Chondrocyte (in vitro differentiated cells): ENCODE measurements around the gene SIPA1L3. TPM values are rescaled to one million over a fixed set of nuclear protein-coding genes. Genes with fewer than 3 reads are reported as not detected.
A peak's percentile ranks its signal among the peaks of the same experiment; 100 is the strongest.

Experiments used
- DNase-seq: peaks from one replicate; pipeline ENCODE4 v3.0.0; 2021; ENCODE audit warnings: mixed read lengths, low spot score
- H3K27ac Mint-ChIP-seq: one replicate; pipeline ENCODE4 v1.8.0; 2021; ENCODE audit warnings: mild to moderate bottlenecking, moderate library complexity, mixed read lengths; ENCODE audit not compliant: unreplicated experiment
- H3K27me3 Mint-ChIP-seq: 2 replicates; pipeline ENCODE4 v1.8.0; 2021; ENCODE audit warnings: low read depth, mixed read lengths
- H3K36me3 Mint-ChIP-seq: 2 replicates; pipeline ENCODE4 v1.8.0; 2021; ENCODE audit warnings: low read depth, mixed read lengths
- H3K4me1 Mint-ChIP-seq: 2 replicates; pipeline ENCODE4 v1.8.0; 2021; ENCODE audit warnings: low read depth, mild to moderate bottlenecking, mixed read lengths
- H3K4me3 Mint-ChIP-seq: one replicate; pipeline ENCODE4 v1.8.0; 2021; ENCODE audit warnings: mild to moderate bottlenecking, moderate library complexity, mixed read lengths; ENCODE audit not compliant: unreplicated experiment
- H3K9me3 Mint-ChIP-seq: 2 replicates; pipeline ENCODE4 v1.8.0; 2021; ENCODE audit warnings: low read depth, mixed read lengths
- CTCF ChIP-seq: fragments of 200-600 bp; sonication (generic); IDR thresholded peaks from 2 replicates; pipeline ENCODE4 v1.5.0; 2021; ENCODE audit warnings: antibody characterized with exemption, mild to moderate bottlenecking, moderate library complexity
- total RNA-seq: library from RNA; stranded (reverse); gene quantifications from 3 replicates; pipeline ENCODE4 v1.2.1, GENCODE V29; 2021

The SIPA1L3 gene
- total RNA-seq, 1 donor from 2014 or later, result 17.5 TPM

DNA sequence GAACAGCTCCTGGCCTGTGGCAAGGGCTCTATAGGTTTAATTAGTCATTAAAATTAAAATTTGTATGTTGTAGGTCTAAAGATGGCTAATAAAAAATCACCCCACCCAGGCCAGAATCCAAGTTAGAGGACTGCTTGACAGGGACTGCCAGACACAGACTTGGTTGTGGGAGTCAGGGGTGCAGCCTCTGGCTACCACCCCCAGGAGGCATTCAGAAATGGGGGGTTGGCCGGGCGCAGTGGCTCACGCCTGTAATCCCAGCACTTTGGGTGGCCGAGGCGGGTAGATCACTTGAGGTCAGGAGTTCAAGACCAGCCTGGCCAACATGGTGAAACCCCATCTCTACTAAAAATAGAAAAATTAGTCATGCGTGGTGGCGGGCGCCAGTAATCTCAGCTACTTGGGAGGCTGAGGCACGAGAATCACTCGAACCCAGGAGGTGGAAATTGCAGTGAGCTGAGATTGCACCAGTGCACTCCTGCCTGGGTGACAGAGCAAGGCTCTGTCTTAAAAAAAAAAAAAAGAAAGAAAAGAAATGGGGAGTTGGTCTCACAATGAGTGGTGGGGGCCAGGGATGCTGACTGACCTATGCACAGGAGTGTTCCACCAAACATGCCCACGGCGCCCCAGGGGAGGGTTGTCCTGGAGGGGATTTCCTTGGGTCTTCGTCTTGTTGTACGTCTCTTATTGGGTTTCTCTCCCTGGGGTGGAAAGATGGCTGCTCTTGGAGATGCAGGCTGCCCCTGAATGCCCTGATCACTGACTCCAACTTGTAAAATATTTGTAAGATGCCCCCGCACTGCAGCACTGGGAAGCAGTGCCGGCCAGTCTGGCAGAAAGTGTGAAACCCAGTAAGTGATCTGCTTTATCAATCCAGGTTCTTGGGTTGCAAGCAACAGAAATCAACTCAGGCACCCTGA lies 68.8 kb downstream of the SIPA1L3 start:
- Mint-ChIP-seq H3K27ac (no peak overlapping the region), H3K9me3 (peaks cover 11% of the 10 kb centered on the region), H3K27me3 (no peaks in the 10 kb centered on the region), H3K36me3 (peaks cover 5% of the 10 kb centered on the region), H3K4me1 (peaks cover 14% of the 10 kb centered on the region), H3K4me3 (no peak overlapping the region)
- DNase-seq, result no peak
- no peak for TF ChIP-seq CTCF

- Mint-ChIP-seq H3K27ac (peak overlapping the region; percentile 30), H3K4me1 (peaks cover 16% of the 10 kb centered on the region), H3K9me3 (peaks cover 3% of the 10 kb centered on the region), H3K27me3 (no peaks in the 10 kb centered on the region), H3K4me3 (no peak overlapping the region), H3K36me3 (peaks cover 3% of the 10 kb centered on the region)
- DNase-seq, result no peak
- TF ChIP-seq CTCF, result no peak
These were observed 70.4 kb downstream of the SIPA1L3 start for GRCh38 chr19:37977391-37977790.

DNA sequence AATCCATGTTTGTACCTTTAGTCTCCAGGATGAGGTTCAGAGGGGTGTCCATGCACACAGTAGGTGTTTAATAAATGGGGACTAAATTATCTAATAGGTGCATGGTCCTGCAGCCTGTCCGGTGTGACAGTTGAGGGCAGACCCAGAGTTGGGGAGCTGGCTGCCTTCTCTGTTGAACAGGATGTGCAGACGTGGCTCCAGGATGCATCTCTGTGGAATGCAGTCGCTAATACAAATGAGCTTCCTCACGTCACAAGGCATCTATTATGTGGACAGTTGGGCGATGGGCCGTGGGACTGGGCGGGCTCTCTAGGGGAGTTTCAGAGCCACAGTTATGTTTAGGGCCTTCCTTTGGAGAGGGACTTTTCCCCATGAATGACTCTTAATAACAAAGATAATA lies 71.0 kb downstream of the SIPA1L3 start:
- DNase-seq, result no peak
- peaks cover 16% of the 10 kb centered on the region for H3K4me1 Mint-ChIP-seq
- H3K9me3 Mint-ChIP-seq, result no peaks in the 10 kb centered on the region
- H3K36me3 Mint-ChIP-seq, result peaks cover 2% of the 10 kb centered on the region
- H3K27ac Mint-ChIP-seq, result peak overlapping the region; percentile 30
- no peak for TF ChIP-seq CTCF
- no peak overlapping the region for H3K4me3 Mint-ChIP-seq
- no peaks in the 10 kb centered on the region for H3K27me3 Mint-ChIP-seq

GRCh38 chr19:37979547-37980082 lies 72.6 kb downstream of the SIPA1L3 start:
- peaks cover 16% of the 10 kb centered on the region for H3K4me1 Mint-ChIP-seq
- no peaks in the 10 kb centered on the region for H3K36me3 Mint-ChIP-seq
- H3K27me3 Mint-ChIP-seq, result no peaks in the 10 kb centered on the region
- H3K9me3 Mint-ChIP-seq, result no peaks in the 10 kb centered on the region
- no peak for TF ChIP-seq CTCF
- no peak overlapping the region for H3K4me3 Mint-ChIP-seq
- DNase-seq, result no peak
- H3K27ac Mint-ChIP-seq, result no peak overlapping the region

GRCh38 chr19:37980419-37981170 lies 73.6 kb downstream of the SIPA1L3 start:
- DNase-seq, result no peak

More at GRCh38 chr19:37980419-37981170, 73.6 kb downstream of the SIPA1L3 start:
- Mint-ChIP-seq H3K27ac (no peak overlapping the region), H3K4me1 (peaks cover 16% of the 10 kb centered on the region), H3K27me3 (no peaks in the 10 kb centered on the region), H3K4me3 (no peak overlapping the region), H3K9me3 (no peaks in the 10 kb centered on the region), H3K36me3 (no peaks in the 10 kb centered on the region)
- no peak for TF ChIP-seq CTCF
